Measurements from ENCODE around the gene SHISAL1. TPM values are rescaled to one million over a fixed set of nuclear protein-coding genes. Genes with fewer than 3 reads are reported as not detected.

The SHISAL1 gene
- total and polyA plus RNA-seq, 5 donors: 1.0 to 5.8 (median 1.3) TPM

DNA sequence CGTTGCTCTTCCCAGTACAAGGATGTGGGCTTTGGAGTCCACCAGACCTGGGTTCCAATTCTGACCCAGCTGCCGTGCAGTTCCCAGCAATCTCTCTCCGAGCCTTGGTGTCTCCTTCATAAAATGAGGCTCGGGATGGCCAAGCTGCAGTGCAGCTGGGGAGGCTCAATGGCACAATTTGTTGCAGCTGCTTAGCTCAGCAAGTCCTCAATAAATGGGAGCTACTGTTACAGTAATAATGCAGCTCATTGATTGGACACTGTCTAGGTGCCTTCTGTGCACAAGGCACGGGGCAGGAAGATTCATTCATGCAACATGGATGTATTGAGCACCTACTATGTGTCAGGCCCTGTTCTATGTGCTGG, 37.1 kb downstream of the SHISAL1 start:
- Histone ChIP-seq H3K27me3 (ENCODE audit: control insufficient read depth, insufficient read depth) (no peaks in the 10 kb centered on the region), H3K9me3 (ENCODE audit: control insufficient read depth, low read length) (no peaks in the 10 kb centered on the region), H3K4me3 (ENCODE audit: low read length) (no peak overlapping the region), H3K4me1 (ENCODE audit: control insufficient read depth, insufficient read depth, low read length) (no peaks in the 10 kb centered on the region), H3K27ac (ENCODE audit: low read length) (no peak overlapping the region)
- WGBS: 72% methylated on average over 5 of the region's 5 CpGs
- DNase-seq: no peak
- no peak for ATAC-seq
- intact Hi-C loops (cut with DNase I): no loop called here

DNA sequence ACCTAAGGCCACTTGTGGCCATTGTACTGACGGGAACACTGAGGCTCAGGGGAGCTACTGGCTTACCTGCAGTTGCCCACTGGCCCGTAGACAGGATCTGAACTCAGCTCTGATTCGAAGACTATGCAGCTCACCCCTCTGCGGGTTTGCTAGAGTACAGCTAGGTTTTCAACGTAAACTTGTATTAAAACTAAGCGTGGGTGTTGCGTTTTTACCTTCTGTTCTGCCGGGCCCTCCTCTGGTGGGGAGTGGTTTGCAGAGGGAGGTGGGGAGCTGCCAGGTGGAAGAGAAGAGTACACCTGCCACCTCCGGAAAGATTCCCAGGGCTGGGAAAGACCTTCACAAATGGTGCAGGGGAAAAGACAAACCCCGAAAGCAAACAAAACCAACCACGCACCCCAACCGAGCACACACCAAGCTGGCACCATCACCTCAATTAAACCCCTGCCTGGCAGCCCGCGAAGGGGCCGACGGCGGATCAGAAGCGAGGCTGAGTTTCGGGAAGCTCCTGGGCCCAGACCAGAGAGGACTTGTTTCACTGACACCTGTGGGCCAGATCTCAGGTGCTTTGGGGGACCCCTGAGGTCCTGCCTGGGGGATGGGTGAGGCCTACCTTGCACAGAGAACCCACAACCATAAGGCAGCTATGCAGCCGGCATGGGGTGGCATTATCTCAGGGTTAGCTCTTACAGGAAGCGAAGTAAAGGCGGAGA, 37.7 kb downstream of the SHISAL1 start:
- H3K9me3 ChIP-seq (ENCODE audit: control insufficient read depth, low read length): no peaks in the 10 kb centered on the region
- H3K4me3 ChIP-seq (ENCODE audit: low read length): no peak overlapping the region
- intact Hi-C loops (cut with DNase I): no loop called here
- no peak for DNase-seq
- no peaks in the 10 kb centered on the region for H3K27me3 ChIP-seq (ENCODE audit: control insufficient read depth, insufficient read depth)
- ATAC-seq: no peak
- H3K4me1 ChIP-seq (ENCODE audit: control insufficient read depth, insufficient read depth, low read length): no peaks in the 10 kb centered on the region
- H3K27ac ChIP-seq (ENCODE audit: low read length): no peak overlapping the region
- 93% methylated on average over 22 of the region's 22 CpGs for WGBS

DNA sequence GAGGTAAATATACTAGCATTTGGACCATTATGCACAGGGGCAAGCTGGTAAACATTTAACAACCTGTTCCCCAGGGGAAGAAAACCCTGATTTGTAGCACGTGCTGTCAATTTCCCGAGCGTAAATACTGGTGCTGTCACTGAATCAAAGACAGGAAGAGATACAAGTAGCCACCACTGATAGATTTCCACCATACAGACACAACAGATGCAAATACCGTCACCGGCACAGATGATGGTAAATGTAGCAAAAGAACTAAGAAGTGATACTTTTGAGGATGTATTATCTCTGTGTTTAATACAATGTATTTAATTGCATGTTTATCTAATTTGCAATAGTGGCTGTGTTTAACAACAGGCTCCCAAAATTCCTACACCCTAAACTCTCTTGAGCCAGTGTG, 39.6 kb downstream of the SHISAL1 start:
- H3K27me3 ChIP-seq (ENCODE audit: control insufficient read depth, insufficient read depth): no peaks in the 10 kb centered on the region
- H3K4me1 ChIP-seq (ENCODE audit: control insufficient read depth, insufficient read depth, low read length): no peaks in the 10 kb centered on the region
- DNase-seq (no peak), ATAC-seq (no peak)
- WGBS: 63% methylated on average over 5 of the region's 5 CpGs
- H3K4me3 ChIP-seq (ENCODE audit: low read length): no peak overlapping the region
- no peaks in the 10 kb centered on the region for H3K9me3 ChIP-seq (ENCODE audit: control insufficient read depth, low read length)
- H3K27ac ChIP-seq (ENCODE audit: low read length): no peak overlapping the region
- intact Hi-C loops (cut with DNase I): no loop called here

DNA sequence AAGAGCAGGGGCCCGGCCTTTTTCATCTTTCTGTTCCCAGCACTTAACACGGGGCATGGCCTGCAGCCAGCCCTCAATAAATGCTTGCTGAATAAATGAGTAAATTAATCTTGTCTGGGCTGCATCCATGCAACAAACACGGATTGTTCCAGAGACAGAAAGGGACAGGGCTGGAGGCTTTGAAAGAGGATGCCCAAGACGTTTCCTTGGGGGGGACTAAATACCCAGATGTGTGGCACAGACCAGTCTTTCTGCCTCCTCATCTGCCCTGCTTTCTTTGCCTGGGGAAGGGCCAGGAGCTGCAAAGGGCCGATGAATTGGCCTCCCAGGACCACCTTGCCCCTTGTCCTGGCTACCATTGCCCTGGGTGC, 40.4 kb downstream of the SHISAL1 start:
- H3K9me3 ChIP-seq (ENCODE audit: control insufficient read depth, low read length): no peaks in the 10 kb centered on the region
- no peaks in the 10 kb centered on the region for H3K4me1 ChIP-seq (ENCODE audit: control insufficient read depth, insufficient read depth, low read length)
- DNase-seq (no peak), ATAC-seq (no peak)
- intact Hi-C loops (cut with DNase I): no loop called here
- no peak overlapping the region for H3K4me3 ChIP-seq (ENCODE audit: low read length)
- H3K27ac ChIP-seq (ENCODE audit: low read length): no peak overlapping the region
- 48% methylated on average over 5 of the region's 5 CpGs for WGBS
- H3K27me3 ChIP-seq (ENCODE audit: control insufficient read depth, insufficient read depth): no peaks in the 10 kb centered on the region

DNA sequence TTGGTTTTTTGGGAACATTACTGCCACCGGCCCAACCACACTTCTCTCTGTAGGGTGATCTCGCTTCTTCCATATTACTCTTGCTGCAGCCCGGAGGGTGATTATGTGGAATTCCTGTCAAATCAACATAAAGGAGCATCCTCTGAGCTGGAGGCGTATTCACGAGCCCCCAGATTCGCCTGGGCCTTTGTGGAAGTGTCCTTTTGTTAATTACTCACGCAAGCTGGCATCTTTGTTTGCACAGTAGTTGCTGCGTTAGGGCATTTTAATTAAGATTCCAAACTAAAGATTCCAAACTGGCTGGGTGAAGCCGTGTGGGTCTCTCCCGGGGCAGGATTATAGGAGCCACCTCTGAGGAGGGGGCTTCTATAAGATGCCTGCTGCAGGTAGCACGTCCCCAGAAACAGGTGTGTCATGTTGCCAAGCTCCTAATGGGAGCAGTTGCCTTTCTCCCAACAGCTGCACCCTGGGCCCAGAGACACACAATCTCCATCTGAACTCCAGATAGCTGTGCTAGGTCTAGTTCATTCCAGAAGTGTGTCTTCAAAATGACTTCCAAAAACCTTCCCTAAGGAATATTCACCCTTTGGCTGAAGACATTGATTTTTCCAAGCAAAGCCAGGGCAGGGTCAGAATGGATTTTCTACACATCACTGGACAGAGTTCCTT, 40.9 kb downstream of the SHISAL1 start:
- H3K27ac ChIP-seq (ENCODE audit: low read length): no peak overlapping the region
- no peak for DNase-seq
- H3K9me3 ChIP-seq (ENCODE audit: control insufficient read depth, low read length): no peaks in the 10 kb centered on the region
- WGBS: 81% methylated on average over 11 of the region's 11 CpGs
- no peak for ATAC-seq
- H3K27me3 ChIP-seq (ENCODE audit: control insufficient read depth, insufficient read depth): no peaks in the 10 kb centered on the region
- no peaks in the 10 kb centered on the region for H3K4me1 ChIP-seq (ENCODE audit: control insufficient read depth, insufficient read depth, low read length)
- H3K4me3 ChIP-seq (ENCODE audit: low read length): no peak overlapping the region
- intact Hi-C loops (cut with DNase I): no loop called here

DNA sequence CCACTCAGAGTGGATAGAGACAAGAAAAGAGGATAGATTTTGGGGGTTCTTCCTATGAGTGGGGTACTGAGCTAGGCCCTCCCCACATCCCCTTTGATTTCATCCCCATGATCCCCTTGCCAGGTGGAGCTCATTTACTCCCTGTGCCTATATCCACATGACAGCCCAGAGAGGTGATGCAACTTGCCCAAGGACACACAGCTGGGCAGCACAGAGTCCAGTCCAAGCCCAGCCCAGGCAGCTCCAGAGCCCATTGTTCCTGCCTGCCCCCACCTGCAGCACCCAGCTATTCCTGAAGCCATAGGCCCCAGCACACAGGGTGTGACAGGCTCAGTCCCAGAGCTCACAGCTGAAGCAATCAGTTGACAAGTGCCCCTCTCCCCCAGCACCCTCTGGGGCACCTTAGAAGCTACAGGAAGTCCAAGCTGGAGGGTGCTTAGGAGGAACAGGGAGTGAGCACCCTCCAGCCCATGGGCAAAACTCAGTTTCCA, 41.7 kb downstream of the SHISAL1 start:
- intact Hi-C loops (cut with DNase I): no loop called here
- no peak overlapping the region for H3K27ac ChIP-seq (ENCODE audit: low read length)
- H3K9me3 ChIP-seq (ENCODE audit: control insufficient read depth, low read length): no peaks in the 10 kb centered on the region
- DNase-seq (no peak), ATAC-seq (no peak)
- no peak overlapping the region for H3K4me3 ChIP-seq (ENCODE audit: low read length)
- no peaks in the 10 kb centered on the region for H3K4me1 ChIP-seq (ENCODE audit: control insufficient read depth, insufficient read depth, low read length)
- no peaks in the 10 kb centered on the region for H3K27me3 ChIP-seq (ENCODE audit: control insufficient read depth, insufficient read depth)

DNA sequence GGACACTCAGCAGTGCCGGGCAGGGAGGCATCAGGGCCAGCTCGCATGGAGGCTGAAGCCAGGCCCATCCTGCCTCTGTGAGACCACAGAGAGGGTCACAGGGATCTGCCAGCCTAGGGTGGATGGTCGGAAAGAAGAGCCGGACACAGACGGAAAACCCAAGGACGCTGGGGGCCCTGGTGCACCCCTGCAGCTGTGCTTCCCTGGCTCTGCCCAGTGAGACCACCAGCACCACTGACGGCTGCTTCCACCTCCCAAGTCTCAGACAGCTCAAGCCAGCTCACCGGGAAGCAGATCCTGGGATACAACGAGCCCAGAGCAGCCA, 42.2 kb downstream of the SHISAL1 start:
- intact Hi-C loops (cut with DNase I): no loop called here
- 77% methylated on average over 9 of the region's 9 CpGs for WGBS
- Histone ChIP-seq H3K27ac (ENCODE audit: low read length) (no peak overlapping the region), H3K4me1 (ENCODE audit: control insufficient read depth, insufficient read depth, low read length) (no peaks in the 10 kb centered on the region), H3K9me3 (ENCODE audit: control insufficient read depth, low read length) (no peaks in the 10 kb centered on the region), H3K4me3 (ENCODE audit: low read length) (no peak overlapping the region), H3K27me3 (ENCODE audit: control insufficient read depth, insufficient read depth) (no peaks in the 10 kb centered on the region)
- no peak for ATAC-seq
- DNase-seq: no peak

DNA sequence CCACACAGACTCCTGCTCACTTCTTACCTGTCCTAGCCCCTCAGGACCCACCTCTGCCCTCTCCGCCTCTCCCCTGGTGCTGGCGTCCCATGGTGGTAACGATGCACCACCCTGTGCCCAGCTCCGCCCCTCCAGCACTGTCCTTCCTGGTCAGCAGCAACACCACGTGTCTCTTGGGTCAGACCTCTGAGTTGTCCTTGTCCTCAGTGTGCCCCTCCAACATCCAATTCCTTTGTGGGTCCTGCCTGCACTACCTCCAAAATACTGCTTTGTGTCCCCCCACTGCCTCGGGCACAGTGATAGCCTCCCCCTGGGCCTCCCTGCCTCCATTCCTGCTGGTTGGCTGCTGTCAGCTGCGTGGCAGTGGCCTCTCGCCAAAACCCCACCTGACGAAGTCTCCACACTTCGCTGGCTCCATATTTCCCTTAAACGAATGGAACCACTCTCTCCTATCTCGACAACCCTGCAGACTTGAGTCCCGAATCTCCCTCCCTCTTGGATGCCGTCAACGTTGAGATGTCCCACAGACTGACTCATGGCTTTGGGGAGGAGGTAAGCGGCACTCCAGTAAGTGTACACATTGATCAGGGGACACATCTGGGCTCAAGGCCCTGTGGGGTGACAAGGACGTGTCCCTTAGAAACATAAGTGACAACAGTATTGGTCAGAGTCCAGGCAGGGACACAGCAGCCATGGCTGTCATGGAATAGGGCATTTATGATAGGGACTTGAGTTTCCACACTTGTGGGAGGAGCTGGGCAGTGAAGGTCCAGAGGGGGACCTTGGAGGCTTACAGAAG, 42.8 kb downstream of the SHISAL1 start:
- Histone ChIP-seq H3K4me3 (ENCODE audit: low read length) (no peak overlapping the region), H3K27ac (ENCODE audit: low read length) (no peak overlapping the region), H3K27me3 (ENCODE audit: control insufficient read depth, insufficient read depth) (no peaks in the 10 kb centered on the region), H3K9me3 (ENCODE audit: control insufficient read depth, low read length) (no peaks in the 10 kb centered on the region), H3K4me1 (ENCODE audit: control insufficient read depth, insufficient read depth, low read length) (no peaks in the 10 kb centered on the region)
- DNase-seq: no peak
- 77% methylated on average over 17 of the region's 17 CpGs for WGBS
- ATAC-seq: no peak
- intact Hi-C loops (cut with DNase I): no loop called here

DNA sequence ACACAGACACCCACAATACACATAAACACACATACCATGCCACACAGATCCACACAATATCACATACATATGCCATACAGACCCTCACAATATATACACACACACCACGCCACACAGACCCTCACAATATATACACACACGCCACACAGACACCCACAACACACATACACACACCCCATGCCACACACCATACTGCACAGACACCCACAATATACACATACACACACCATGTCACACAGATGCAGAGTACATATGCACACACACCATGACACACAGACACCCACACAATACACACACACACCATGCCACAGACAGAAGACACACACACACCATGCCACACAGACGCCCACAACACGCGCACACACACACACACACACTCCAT, 43.6 kb downstream of the SHISAL1 start:
- Histone ChIP-seq H3K27me3 (ENCODE audit: control insufficient read depth, insufficient read depth) (no peaks in the 10 kb centered on the region), H3K4me1 (ENCODE audit: control insufficient read depth, insufficient read depth, low read length) (no peaks in the 10 kb centered on the region), H3K9me3 (ENCODE audit: control insufficient read depth, low read length) (no peaks in the 10 kb centered on the region), H3K27ac (ENCODE audit: low read length) (no peak overlapping the region), H3K4me3 (ENCODE audit: low read length) (no peak overlapping the region)
- DNase-seq (no peak), ATAC-seq (no peak)
- intact Hi-C loops (cut with DNase I): no loop called here
- 91% methylated on average over 5 of the region's 5 CpGs for WGBS

DNA sequence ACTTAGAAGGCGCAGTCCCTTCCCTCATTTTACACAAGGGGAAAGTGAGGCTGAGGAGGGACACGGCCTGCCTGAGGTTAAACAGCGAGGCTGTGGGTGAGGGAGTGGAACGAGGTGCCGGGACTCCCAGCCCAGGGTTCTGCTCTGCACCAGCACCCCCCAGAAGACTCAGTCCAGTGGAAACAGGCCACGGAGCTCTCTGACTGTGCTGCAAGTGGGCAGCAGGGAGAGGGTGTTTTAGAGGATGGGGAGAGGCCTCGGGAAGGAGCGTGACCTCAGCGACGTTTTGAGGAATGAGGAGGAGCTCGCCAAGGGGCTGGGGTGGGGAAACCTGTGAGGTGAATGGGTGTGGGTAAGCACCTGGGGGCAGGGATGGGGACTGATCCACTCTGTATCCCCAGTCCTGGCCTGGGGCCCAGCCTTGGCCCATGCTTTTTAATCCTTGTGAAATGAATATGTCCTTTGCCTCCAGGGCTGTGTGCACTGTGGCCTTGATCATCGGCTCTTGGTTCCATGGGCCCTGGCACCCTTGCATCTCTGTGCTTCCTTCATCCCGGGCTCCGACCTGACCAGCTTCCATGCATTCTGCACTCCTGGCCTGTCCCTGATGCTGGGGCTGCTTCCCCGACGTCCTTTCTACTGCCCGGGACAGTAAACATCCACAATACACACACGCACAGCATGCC, 44.2 kb downstream of the SHISAL1 start:
- ATAC-seq: no peak
- no peak for DNase-seq
- Histone ChIP-seq H3K9me3 (ENCODE audit: control insufficient read depth, low read length) (no peaks in the 10 kb centered on the region), H3K27me3 (ENCODE audit: control insufficient read depth, insufficient read depth) (no peaks in the 10 kb centered on the region), H3K4me3 (ENCODE audit: low read length) (no peak overlapping the region), H3K4me1 (ENCODE audit: control insufficient read depth, insufficient read depth, low read length) (no peaks in the 10 kb centered on the region), H3K27ac (ENCODE audit: low read length) (no peak overlapping the region)
- intact Hi-C loops (cut with DNase I): no loop called here
- WGBS: 81% methylated on average over 18 of the region's 18 CpGs

DNA sequence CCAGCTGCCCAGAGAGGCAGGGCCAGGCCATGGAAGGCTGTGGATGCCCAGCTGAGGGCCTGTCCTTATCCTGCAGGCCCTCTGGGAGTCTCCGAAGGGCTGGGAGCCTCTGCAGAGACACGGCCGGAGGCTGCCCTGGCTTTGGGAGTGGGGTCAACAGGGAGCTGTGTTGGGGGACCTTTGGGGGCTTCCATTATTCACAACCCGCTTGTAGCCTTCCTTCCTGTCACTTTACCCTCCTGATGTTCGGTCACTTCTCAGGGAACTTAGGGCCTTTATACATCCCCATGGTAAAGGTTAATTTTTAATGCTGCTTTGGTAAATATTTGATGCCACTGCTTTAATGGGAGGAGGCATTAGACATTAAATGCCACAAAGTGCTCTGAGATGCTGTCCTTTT, 44.9 kb downstream of the SHISAL1 start:
- no peak overlapping the region for H3K4me3 ChIP-seq (ENCODE audit: low read length)
- 72% methylated on average over 5 of the region's 5 CpGs for WGBS
- DNase-seq (no peak), ATAC-seq (no peak)
- H3K27me3 ChIP-seq (ENCODE audit: control insufficient read depth, insufficient read depth): no peaks in the 10 kb centered on the region
- no peaks in the 10 kb centered on the region for H3K4me1 ChIP-seq (ENCODE audit: control insufficient read depth, insufficient read depth, low read length)
- H3K9me3 ChIP-seq (ENCODE audit: control insufficient read depth, low read length): no peaks in the 10 kb centered on the region
- intact Hi-C loops (cut with DNase I): no loop called here
- H3K27ac ChIP-seq (ENCODE audit: low read length): no peak overlapping the region

Data from right cardiac atrium (tissue), 5 donors.